ENCODE measurements around the gene SLC15A3.

- no peak for TF ChIP-seq CTCF (IDR thresholded peaks at IDR 0.05)
- no peak for TF ChIP-seq POLR2A (IDR thresholded peaks at IDR 0.05)
Measured at GRCh38 chr11:60918939-60919265, 33.1 kb downstream of the SLC15A3 start.
